Stimulated activated CD8-positive, alpha-beta memory T cell treated with anti-CD3 and anti-CD28 coated beads, Interleukin-15, amount 100 ng/mL, for 1 hour (primary cell): Measurements from ENCODE around the gene PLAAT4.

Source experiments
- DNase-seq: peaks from one replicate; pipeline ENCODE4 v3.0.0-alpha.2; 2020; ENCODE audit warnings: low read depth

The PLAAT4 gene, protein sequence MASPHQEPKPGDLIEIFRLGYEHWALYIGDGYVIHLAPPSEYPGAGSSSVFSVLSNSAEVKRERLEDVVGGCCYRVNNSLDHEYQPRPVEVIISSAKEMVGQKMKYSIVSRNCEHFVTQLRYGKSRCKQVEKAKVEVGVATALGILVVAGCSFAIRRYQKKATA

DNA sequence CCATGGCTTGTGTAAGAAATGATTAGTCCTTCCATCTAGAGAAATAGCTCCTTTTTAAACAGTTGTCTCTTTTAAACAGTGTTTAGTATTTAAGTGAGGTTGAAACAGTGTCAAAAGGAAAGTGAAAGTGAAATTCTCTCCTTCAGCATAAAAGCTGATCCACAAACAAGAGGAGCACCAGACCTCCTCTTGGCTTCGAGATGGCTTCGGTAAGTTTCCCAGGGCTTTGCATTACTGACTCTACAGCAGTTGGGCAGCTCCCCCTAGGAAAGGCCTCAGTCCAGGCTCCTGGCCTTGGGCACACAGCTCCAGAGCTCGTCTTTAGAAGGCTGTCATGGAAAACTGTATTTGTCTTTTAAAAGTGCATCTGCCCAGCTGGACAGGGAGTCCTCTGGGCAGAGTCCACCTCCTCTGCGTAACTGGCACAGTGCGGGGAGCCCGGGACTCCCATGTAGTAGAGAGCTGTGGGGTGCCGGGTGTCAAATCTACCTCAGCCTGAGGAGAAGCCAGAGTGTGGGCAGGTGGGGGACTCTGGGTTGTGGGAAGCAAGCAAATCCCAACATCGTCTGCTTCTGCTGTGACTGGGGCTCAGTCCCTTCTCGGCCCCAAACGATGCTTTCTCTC lies at the start of gene PLAAT4:
Gene PLAAT4, plus strand, starts transcription at position 140 of the 624 bp plus-strand sequence. Its CDS starts 61 bp downstream, at position 201.
- DNase-seq = no peak

- no peak for DNase-seq
Measured at GRCh38 chr11:63488789-63489188, 47.8 kb upstream of the PLAAT4 start.

DNA sequence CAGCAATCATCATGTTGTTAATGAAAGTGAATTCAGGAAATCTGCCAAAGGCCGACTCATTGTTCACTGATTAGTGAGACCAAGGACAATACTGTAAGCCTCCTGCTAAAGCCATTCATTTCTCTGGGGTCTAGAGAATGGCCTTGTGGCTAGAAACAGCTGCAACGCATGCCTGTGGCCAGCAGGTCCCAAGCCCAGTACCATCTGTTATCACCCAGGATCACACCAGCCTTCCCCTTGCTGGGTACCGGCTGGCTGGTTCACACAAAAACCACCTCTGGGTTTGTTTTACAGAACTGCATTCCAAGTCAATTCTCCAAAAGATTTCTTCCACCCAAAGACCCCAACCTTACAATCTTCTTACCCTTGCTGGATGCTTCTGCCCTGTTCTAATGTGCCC lies 46.7 kb upstream of the PLAAT4 start:
- DNase-seq = no peak

GRCh38 chr11:63490551-63491239 lies 45.9 kb upstream of the PLAAT4 start, which contains the start of gene PLAAT5:
Gene PLAAT5 (minus strand): TSS chr11:63491167. CDS start chr11:63491034, 133 bp downstream.
- DNase-seq = no peak

DNA sequence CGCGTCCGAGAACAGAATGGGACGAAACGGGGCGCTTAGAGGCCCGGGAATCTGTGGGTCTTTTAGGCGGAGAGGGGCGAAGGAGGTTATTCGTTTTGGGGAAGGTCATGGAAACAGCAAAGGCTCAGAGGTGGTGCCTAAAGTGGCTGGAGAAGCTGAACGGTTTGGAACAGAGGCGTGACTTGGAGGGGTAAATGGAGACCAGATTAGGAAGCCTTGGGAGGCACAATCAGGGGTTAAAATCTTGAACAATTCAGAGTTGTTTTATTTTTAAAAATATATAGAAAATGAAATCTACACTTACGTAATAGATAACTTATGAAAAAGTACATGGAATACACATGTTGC lies 45.4 kb upstream of the PLAAT4 start:
- DNase-seq = no peak

DNA sequence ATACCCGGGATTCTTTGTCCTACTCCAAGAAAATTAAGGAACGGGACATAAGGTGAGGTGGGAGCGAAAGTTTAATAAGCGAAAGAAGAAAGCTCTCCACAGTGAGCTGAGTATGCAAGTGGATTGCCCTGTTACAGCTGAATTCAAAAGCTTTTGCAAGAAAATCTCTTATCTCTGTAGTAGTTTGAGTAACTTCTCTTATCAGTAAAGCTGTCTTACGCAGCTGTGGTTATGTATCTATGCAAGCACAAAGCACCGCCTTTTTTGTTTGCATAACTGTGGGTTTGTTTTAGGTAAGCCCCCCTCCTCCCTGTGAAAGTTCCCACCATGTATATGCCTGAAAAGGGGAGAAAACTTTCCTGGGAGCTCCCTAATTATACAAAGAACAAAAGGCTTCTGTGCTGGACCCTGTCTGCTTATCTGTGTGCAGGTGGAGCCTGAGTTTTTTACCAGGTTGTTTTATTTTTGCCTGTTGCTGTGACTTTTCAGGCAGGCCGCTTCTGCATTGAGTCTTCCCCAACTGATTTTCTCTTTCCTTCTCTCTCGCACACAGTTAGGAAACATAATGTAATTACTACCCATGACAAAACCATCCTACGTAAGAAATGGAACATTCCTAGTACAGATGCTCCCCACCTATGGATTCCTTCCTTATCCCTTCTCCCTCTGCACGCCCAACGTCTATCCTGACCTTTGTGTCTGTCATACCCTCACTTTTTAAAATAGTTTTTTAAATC lies 44.8 kb upstream of the PLAAT4 start:
- DNase-seq = no peak

DNA sequence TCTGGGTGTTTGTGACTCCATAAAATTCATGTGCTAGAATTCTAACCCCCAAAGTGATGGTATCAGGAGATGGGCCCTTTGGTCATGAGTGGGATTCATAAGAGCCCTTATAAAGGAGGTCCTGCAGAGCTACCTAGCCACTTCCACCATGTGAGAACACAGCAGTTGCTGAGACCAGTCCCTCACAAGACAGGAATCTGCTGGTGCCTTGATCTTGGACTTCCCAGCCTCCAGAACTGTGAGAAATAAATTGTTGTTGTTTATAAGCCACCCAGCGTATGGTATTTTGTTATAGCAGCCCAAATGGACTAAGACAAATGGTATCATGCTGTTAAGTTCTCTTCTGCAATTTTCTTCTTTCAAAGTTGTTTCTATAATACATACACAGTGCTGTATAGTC lies 44.2 kb upstream of the PLAAT4 start:
- DNase-seq = no peak

DNA sequence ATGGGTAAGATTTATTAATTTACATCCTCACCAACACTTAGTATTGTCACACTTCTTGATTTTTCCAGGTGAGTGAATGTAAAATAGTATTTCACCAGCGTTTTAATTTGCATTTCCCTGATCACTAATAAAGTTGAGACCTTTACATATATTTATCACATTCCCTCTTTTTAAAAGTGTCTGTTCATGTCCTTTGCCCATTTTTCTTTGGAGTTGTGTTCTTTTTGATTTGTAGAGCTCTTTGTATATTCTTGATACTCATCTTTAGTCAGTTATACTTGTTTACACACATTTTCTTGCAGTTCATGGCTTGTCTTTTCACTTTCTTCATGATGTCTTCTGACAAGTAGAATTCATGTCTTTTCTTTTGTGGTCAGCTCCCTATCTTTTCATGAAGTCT lies 43.5 kb upstream of the PLAAT4 start:
- DNase-seq = no peak

GRCh38 chr11:63494975-63495374 lies 41.6 kb upstream of the PLAAT4 start:
- DNase-seq = no peak

DNA sequence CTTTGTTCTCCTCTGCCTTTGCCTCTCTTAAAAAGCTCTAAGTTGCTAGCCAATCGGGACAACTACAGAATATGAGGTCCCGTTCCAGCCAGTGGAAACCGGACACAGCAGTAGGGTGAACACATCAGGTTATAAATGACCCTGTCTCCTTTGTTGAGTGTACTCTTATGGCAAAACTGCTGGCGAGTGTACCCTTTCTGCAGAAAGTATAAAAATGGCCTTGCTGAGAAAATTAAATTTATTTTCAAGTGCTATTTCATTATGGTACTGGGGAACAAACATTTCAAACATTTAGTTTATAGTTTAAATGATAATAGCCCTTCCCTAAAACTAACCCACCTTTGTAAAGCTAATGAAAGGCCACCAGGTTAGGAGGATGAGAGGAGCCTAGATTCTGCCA lies 36.7 kb upstream of the PLAAT4 start:
- DNase-seq = no peak

DNA sequence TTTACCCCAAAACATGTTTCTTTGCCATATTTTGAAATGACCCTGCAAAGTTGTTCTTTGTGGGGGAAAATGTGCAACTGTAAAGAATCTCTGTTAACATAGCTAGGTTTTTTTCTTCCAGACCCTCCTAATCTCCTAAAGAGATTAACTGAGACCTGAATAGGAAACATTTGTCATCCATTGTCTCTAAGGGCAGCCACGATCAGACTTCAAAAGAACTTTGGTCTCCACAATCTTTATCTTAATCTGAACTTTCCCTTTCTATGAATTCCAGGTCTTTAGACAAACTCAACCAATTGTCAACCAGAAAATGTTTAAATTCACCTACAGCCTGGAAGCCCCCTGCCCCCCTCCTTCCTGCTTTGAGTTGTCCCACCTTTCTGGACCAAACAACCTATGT lies 35.4 kb upstream of the PLAAT4 start:
- no peak for DNase-seq

- no peak for DNase-seq
Measured at GRCh38 chr11:63502252-63502820, 34.3 kb upstream of the PLAAT4 start.

GRCh38 chr11:63503492-63503891 lies 33.1 kb upstream of the PLAAT4 start:
- no peak for DNase-seq

DNA sequence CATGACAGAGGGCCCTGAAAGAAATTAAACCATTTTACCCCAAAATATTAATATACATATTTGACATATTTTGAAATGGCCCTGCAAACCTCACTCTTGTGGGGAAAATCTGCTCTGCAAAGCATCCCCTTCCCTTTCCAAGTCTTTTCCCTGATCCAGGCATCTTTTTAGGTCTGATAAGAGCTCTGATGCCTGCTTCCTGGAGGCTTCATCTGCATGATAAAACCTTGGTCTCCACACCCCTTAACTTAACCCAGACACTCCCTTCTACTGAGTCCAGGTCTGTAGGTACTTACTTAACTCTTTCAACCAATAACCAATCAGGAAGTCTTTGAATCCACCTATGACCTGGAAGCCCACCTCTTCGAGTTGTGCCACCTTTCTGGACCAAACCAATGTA lies 32.6 kb upstream of the PLAAT4 start:
- no peak for DNase-seq

GRCh38 chr11:63504933-63505586 lies 31.5 kb upstream of the PLAAT4 start:
- no peak for DNase-seq

DNA sequence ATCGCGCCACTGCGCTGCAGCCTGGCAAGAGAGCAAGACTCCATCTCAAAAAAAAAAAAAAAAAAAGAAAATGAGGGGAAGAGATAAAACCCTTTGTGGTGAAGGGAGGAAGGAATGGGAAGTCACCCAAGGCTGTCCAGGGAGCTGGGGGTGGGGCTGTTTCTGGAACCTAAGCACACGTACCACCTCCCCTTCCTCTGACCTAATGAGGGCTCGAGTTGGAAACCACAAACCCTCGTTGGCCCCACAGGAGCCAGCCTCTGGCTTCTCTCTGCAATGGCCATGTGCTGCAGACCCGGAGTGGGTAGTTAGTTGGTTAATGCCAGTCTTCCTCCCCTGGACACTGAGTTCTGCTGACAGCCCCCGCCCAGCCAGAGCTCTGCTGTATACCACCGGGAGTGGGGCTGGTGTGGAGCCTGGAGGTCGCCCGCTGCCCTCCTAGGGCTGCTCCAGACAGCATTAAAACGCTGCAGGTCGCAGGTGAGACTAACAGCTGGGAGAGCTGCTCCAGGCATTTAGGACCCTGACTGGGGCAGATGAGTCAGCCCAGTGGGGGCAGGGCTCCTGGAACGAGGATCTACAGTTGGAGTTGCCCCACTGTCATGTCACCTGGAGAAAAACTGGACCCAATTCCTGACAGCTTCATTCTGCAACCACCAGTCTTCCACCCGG lies 30.6 kb upstream of the PLAAT4 start, which contains the start of gene LGALS12:
Gene LGALS12, plus strand, starts transcription at position 228 of the 672 bp plus-strand sequence. Its CDS starts 375 bp downstream, at position 603.
- DNase-seq = no peak

DNA sequence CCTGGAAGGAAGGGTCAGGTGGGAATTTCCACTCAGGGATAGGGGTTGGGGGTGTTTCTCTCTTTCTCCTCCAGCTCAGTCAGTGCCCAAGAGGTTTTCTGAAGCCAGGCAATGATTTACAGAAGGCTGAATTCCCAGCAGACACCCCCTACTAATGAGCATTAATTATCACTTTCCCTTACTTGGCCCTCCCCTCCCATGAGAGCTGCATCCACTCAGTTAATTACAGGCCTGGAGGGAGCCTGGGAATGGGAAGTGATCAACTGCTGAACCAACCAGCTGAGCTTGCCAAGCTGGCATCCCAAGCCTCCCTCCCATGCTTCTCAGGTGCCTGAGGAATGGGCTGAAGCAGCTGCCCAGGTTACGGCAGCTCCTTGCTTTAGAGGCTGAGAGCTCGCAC lies 29.7 kb upstream of the PLAAT4 start:
- DNase-seq = no peak

- no peak for DNase-seq
Measured at GRCh38 chr11:63507511-63507910, 29.1 kb upstream of the PLAAT4 start.

DNA sequence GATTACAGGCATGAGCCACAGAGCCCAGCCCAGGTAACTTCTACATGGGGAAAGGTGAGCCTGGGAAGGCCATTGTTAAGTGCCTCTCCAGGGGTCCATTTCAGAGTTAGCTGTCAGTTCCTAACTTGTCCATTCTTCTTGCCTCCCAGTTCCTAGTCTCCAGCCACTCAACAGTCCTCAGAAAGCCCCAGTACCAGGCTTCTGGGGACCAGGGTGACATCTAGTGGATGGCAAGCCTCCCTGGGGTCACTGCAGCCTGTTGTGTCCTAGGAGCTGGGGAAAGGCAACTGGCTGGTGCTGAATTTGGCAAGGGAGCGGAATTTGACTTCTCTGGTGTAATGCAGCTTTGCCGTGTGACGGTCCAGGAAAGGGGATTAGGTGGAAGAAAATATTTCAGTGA lies 28.6 kb upstream of the PLAAT4 start:
- no peak for DNase-seq

DNA sequence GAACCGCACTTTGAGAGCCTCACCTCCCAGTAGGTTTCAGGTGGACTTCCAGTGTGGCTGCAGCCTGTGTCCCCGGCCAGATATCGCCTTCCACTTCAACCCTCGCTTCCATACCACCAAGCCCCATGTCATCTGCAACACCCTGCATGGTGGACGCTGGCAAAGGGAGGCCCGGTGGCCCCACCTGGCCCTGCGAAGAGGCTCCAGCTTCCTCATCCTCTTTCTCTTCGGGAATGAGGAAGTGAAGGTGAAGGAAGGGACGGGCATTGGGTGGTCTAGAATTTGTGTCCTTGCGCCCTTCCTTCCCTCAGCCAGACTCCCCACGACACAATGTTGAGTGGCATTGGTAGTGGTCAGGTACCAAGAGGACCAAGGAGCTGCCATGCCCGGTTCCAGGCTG lies 27.9 kb upstream of the PLAAT4 start:
- DNase-seq = no peak

DNA sequence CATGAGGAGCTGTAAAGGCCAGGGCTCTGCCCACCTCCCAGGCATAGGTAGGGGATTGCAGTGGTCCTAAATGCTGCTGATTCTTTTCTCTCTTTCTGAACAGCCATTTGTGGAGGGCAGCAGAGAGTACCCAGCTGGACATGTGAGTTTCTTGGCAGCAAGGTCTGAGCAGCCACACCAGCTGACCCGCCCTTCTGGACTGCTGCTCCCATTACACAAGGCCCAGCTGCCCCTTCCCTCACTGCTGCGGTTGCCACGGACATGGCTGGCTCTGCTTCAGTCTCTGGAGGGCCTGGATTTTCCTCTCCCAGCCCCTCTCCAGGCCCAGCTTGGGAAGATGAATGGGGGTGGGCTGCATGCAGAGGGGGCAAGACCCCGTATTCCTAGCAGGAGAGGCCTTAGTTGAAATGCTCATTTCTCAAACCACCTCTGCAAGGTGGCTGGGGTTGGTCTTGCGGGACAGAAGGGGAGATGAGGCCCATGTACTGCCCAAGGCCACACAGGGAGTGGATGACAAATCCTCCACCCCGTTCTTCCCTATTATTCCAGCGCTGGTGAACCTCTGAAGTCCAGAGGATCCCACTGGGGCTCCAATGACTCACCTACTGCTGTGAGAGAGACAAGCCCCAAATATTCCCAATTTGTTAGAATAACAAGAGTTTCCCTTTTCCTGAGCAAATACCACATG lies 26.1 kb upstream of the PLAAT4 start:
- no peak for DNase-seq
